Measurements from ENCODE around the gene FGF6.
"Not testable (repeated sequence)": the region's sequence is repeated elsewhere in the genome, so short reads cannot be mapped to it uniquely, and the experiment has no call there.

The FGF6 gene

DNA sequence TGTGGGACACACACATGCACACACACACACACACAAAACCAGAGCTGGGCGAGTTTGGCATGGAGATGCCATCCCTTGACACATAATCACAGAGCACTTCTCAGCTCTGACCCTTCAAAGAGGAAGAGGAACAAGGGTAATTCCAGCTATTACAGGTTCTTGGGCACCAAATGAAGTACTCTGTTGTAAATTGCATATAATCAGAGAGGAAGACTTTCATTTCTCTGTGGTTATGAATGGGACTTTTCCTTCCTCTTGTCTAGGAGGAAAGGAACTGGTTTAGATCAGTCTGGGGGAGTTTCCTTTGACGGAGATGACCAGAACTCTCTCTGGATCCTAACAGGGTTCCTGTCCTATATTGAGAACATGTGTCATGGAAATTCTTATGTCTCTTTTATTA, 26.4 kb upstream of the FGF6 start:
- no peak overlapping the region for H3K27ac ChIP-seq (ENCODE audit: low read depth, low read length)
- no peaks in the 10 kb centered on the region for H3K4me1 ChIP-seq (ENCODE audit: control insufficient read depth in 5 of 5, insufficient read depth in 5 of 5, low read length in 5 of 5)
- H3K9ac ChIP-seq (ENCODE audit: low read length in 5 of 5) = no peak overlapping the region
- H3K36me3 ChIP-seq (ENCODE audit: control insufficient read depth in 5 of 5, insufficient read depth in 5 of 5, low read length in 5 of 5) = no peaks in the 10 kb centered on the region
- H3K9me3 ChIP-seq (ENCODE audit: control insufficient read depth in 5 of 5, low read length in 5 of 5) = no peaks in the 10 kb centered on the region
- H3K4me3 ChIP-seq (ENCODE audit: low read depth in 1 of 5, low read length in 5 of 5) = no peak overlapping the region
- H3K27me3 ChIP-seq (ENCODE audit: control insufficient read depth in 5 of 5, insufficient read depth in 4 of 5, low read length in 5 of 5) = no peaks in the 10 kb centered on the region

DNA sequence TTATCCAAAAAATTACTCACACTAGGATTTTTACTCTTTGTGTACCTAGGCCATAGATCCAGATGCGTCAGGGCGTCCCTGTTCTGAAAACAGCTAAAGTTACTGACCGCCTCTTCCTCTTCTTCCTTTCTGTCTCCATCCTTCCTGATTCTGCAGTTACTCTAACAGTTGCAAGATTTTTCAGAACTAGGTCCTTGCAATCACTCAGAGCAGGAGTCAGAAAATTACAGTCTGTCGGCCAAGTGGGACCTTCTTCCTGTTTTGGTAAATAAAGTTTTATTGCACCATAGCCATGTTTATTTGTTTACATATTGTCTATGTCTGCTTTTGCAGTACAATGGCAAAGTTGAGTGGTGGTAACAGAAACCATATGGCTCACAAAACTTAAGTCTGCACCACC, 25.6 kb upstream of the FGF6 start:
- H3K4me3 ChIP-seq (ENCODE audit: low read depth in 1 of 5, low read length in 5 of 5) = no peak overlapping the region
- no peaks in the 10 kb centered on the region for H3K27me3 ChIP-seq (ENCODE audit: control insufficient read depth in 5 of 5, insufficient read depth in 4 of 5, low read length in 5 of 5)
- H3K27ac ChIP-seq (ENCODE audit: low read depth, low read length) = no peak overlapping the region
- no peaks in the 10 kb centered on the region for H3K4me1 ChIP-seq (ENCODE audit: control insufficient read depth in 5 of 5, insufficient read depth in 5 of 5, low read length in 5 of 5)
- no peak overlapping the region for H3K9ac ChIP-seq (ENCODE audit: low read length in 5 of 5)
- no peaks in the 10 kb centered on the region for H3K9me3 ChIP-seq (ENCODE audit: control insufficient read depth in 5 of 5, low read length in 5 of 5)
- no peaks in the 10 kb centered on the region for H3K36me3 ChIP-seq (ENCODE audit: control insufficient read depth in 5 of 5, insufficient read depth in 5 of 5, low read length in 5 of 5)

DNA sequence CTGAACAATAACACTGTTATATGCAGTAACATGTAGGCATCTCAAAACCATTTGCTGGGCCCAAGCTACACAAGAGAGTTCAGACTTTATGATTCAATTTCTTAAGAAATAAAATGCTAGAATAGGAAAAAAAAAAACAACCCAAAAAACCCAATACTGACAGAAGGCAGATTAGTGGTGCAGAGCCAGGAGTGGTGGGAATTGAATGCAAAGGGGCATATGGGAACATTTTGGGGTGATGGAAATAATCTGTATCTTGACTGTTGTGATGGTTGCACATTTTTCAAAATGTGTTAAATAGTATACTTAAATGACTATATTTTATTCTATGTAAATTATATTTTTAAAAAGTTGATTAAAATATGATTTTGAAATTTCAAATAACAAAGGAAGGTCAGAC, 23.4 kb upstream of the FGF6 start:
- no peaks in the 10 kb centered on the region for H3K27me3 ChIP-seq (ENCODE audit: control insufficient read depth in 5 of 5, insufficient read depth in 4 of 5, low read length in 5 of 5)
- H3K4me1 ChIP-seq (ENCODE audit: control insufficient read depth in 5 of 5, insufficient read depth in 5 of 5, low read length in 5 of 5) = no peaks in the 10 kb centered on the region
- no peak overlapping the region for H3K9ac ChIP-seq (ENCODE audit: low read length in 5 of 5)
- H3K9me3 ChIP-seq (ENCODE audit: control insufficient read depth in 5 of 5, low read length in 5 of 5) = no peaks in the 10 kb centered on the region
- H3K27ac ChIP-seq (ENCODE audit: low read depth, low read length) = no peak overlapping the region
- H3K4me3 ChIP-seq (ENCODE audit: low read depth in 1 of 5, low read length in 5 of 5) = no peak overlapping the region
- no peaks in the 10 kb centered on the region for H3K36me3 ChIP-seq (ENCODE audit: control insufficient read depth in 5 of 5, insufficient read depth in 5 of 5, low read length in 5 of 5)

DNA sequence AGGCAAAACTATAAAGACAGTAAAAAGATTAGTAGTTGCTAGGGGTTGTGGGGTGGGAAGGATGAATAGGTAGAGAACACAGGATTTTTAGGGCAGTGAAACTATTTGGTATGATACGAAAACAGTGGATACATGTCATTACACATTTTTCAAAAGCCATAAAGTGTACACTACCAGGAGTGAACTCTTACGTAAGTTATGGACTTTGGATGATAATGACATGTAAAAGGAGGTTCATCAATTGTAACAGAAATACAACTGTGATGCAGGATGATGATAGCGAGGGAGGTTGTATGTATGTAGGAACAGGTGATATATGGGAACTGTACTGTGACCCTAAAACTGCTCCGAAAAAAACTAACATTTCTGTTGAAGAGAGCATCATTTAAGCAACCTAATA, 15.1 kb upstream of the FGF6 start:
- no peak overlapping the region for H3K27ac ChIP-seq (ENCODE audit: low read depth, low read length)
- no peaks in the 10 kb centered on the region for H3K27me3 ChIP-seq (ENCODE audit: control insufficient read depth in 5 of 5, insufficient read depth in 4 of 5, low read length in 5 of 5)
- H3K9ac ChIP-seq (ENCODE audit: low read length in 5 of 5) = no peak overlapping the region
- H3K4me3 ChIP-seq (ENCODE audit: low read depth in 1 of 5, low read length in 5 of 5) = no peak overlapping the region
- H3K36me3 ChIP-seq (ENCODE audit: control insufficient read depth in 5 of 5, insufficient read depth in 5 of 5, low read length in 5 of 5) = no peaks in the 10 kb centered on the region
- H3K4me1 ChIP-seq (ENCODE audit: control insufficient read depth in 5 of 5, insufficient read depth in 5 of 5, low read length in 5 of 5) = no peaks in the 10 kb centered on the region
- no peaks in the 10 kb centered on the region for H3K9me3 ChIP-seq (ENCODE audit: control insufficient read depth in 5 of 5, low read length in 5 of 5)

DNA sequence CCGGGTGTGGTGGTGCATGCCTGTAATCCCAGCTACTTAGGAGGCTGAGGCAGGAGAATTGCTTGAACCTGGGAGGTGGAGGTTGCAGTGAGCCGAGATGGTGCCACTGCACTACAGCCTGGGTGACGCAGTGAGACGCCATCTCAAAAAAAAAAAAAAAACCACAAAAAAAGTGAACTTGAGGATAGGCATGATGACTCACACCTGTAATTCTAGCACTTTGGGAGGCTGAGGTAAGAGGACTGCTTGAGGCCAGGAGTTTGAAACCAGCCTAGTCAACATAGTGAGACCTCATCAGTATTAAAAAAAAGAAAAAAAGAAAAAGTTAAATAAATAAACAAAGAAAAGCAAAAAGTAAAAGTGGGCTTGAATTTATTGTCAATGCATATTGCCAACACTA, 10.2 kb upstream of the FGF6 start:
- not testable (repeated sequence) for H3K27ac ChIP-seq (ENCODE audit: low read depth, low read length); H3K27me3 ChIP-seq (ENCODE audit: control insufficient read depth in 5 of 5, insufficient read depth in 4 of 5, low read length in 5 of 5); H3K4me1 ChIP-seq (ENCODE audit: control insufficient read depth in 5 of 5, insufficient read depth in 5 of 5, low read length in 5 of 5); H3K4me3 ChIP-seq (ENCODE audit: low read depth in 1 of 5, low read length in 5 of 5); H3K9ac ChIP-seq (ENCODE audit: low read length in 5 of 5); H3K9me3 ChIP-seq (ENCODE audit: control insufficient read depth in 5 of 5, low read length in 5 of 5); H3K36me3 ChIP-seq (ENCODE audit: control insufficient read depth in 5 of 5, insufficient read depth in 5 of 5, low read length in 5 of 5)

DNA sequence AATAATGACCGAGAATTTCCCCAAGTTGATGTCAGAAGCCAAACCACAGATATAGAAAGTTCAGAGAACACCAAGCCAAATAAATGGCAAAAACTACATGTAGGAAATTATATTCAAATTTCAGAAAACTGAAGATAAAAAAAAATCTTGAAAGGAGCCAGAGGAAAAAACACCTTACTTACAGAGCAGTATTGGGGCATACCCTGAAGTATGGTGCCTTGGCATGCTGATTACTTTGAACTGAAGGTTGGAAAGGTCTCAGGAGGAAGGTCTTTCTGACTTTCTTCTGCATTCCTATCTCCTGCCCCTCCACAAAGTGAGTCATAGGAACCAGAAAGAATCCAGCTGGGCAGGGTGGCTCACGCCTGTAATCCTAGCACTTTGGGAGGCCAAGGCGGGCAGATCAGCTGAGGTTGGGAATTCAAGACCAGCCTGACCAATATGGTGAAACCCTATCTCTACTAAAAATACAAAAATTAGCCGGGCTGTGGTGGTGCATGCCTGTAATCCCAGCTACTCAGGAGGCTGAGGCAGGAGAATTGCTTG, 8.8 kb upstream of the FGF6 start:
- Histone ChIP-seq H3K4me3 (ENCODE audit: low read depth in 1 of 5, low read length in 5 of 5) (no peak overlapping the region), H3K9me3 (ENCODE audit: control insufficient read depth in 5 of 5, low read length in 5 of 5) (no peaks in the 10 kb centered on the region), H3K36me3 (ENCODE audit: control insufficient read depth in 5 of 5, insufficient read depth in 5 of 5, low read length in 5 of 5) (no peaks in the 10 kb centered on the region), H3K27ac (ENCODE audit: low read depth, low read length) (no peak overlapping the region), H3K4me1 (ENCODE audit: control insufficient read depth in 5 of 5, insufficient read depth in 5 of 5, low read length in 5 of 5) (no peaks in the 10 kb centered on the region), H3K27me3 (ENCODE audit: control insufficient read depth in 5 of 5, insufficient read depth in 4 of 5, low read length in 5 of 5) (peaks cover 0 to 12% (median 0%) of the 10 kb centered on the region in 5 donors), H3K9ac (ENCODE audit: low read length in 5 of 5) (no peak overlapping the region)

DNA sequence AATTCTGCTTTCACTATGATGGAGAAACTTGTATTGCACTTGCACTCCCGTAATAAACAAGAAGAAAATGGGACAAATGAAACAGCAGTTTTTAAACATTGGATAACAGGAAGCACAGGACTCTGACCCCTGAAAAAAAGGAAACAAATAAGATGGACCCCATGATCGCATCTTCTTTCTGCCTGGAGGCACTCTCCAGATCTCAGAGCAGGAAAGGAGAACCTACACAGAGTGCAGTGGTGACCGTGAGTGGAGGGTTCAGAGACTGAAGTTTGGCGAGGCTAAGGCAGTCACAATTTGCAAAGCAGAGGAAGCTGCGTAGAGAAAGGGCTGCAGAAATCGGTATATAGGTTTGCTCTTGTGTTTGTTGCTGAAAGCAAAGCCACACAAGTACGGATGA, 6.1 kb upstream of the FGF6 start:
- H3K9ac ChIP-seq (ENCODE audit: low read length in 5 of 5) = no peak overlapping the region
- no peak overlapping the region for H3K4me3 ChIP-seq (ENCODE audit: low read depth in 1 of 5, low read length in 5 of 5)
- H3K27ac ChIP-seq (ENCODE audit: low read depth, low read length) = no peak overlapping the region
- H3K9me3 ChIP-seq (ENCODE audit: control insufficient read depth in 5 of 5, low read length in 5 of 5) = no peaks in the 10 kb centered on the region
- H3K36me3 ChIP-seq (ENCODE audit: control insufficient read depth in 5 of 5, insufficient read depth in 5 of 5, low read length in 5 of 5) = no peaks in the 10 kb centered on the region
- peaks cover 0 to 15% (median 6%) of the 10 kb centered on the region in 5 donors for H3K27me3 ChIP-seq (ENCODE audit: control insufficient read depth in 5 of 5, insufficient read depth in 4 of 5, low read length in 5 of 5)
- no peaks in the 10 kb centered on the region for H3K4me1 ChIP-seq (ENCODE audit: control insufficient read depth in 5 of 5, insufficient read depth in 5 of 5, low read length in 5 of 5)

DNA sequence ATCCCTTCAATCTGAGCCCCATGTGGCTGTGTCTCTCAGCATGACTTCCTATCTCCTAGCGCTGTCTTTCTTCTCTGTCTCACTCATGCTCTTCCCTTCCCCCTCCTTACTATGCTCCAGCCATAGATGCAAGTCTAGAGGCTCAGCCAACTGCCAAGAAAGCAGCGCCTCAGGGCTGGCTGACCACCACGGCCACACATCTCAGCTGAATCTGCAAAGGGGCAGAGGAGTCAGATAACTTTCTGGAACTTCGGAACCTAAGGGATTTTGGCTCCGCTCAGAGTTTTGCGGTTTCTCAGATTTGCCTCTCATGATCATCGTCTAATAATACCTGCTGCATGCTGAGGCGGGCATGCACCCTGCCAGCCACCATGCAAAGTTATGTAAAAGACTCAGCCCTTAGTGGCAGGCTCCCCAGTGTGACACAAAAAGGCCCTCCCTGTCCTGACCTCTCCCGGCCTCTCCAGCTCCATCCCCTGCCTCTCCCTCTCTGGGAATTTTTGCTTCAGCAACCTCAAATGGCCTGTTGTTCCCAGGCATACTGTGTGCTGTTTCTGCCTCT, 5.0 kb upstream of the FGF6 start:
- no peak overlapping the region for H3K4me3 ChIP-seq (ENCODE audit: low read depth in 1 of 5, low read length in 5 of 5)
- H3K9me3 ChIP-seq (ENCODE audit: control insufficient read depth in 5 of 5, low read length in 5 of 5) = no peaks in the 10 kb centered on the region
- no peaks in the 10 kb centered on the region for H3K36me3 ChIP-seq (ENCODE audit: control insufficient read depth in 5 of 5, insufficient read depth in 5 of 5, low read length in 5 of 5)
- H3K27ac ChIP-seq (ENCODE audit: low read depth, low read length) = no peak overlapping the region
- H3K27me3 ChIP-seq (ENCODE audit: control insufficient read depth in 5 of 5, insufficient read depth in 4 of 5, low read length in 5 of 5) = peaks cover 0 to 15% (median 6%) of the 10 kb centered on the region in 5 donors
- H3K4me1 ChIP-seq (ENCODE audit: control insufficient read depth in 5 of 5, insufficient read depth in 5 of 5, low read length in 5 of 5) = no peaks in the 10 kb centered on the region
- H3K9ac ChIP-seq (ENCODE audit: low read length in 5 of 5) = no peak overlapping the region

DNA sequence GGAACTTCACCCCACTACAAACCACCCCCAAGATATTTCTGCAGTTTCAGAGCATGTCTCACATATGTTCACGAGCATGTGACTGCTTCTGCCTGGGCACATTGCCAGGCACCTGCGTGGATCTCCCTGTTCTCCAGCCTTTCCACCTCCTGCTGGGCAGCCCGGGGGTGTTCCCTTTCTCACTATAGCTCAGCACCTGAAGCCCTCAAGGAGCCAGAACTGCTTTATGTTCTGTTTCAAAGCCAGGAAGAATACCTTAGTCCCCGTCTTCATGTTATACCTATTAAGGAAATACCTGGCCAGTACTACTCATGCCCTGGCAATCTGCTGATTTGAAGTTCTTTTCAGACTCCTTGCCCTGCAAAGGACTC, 4.2 kb upstream of the FGF6 start:
- Histone ChIP-seq H3K27ac (ENCODE audit: low read depth, low read length) (no peak overlapping the region), H3K4me1 (ENCODE audit: control insufficient read depth in 5 of 5, insufficient read depth in 5 of 5, low read length in 5 of 5) (no peaks in the 10 kb centered on the region), H3K36me3 (ENCODE audit: control insufficient read depth in 5 of 5, insufficient read depth in 5 of 5, low read length in 5 of 5) (no peaks in the 10 kb centered on the region), H3K9me3 (ENCODE audit: control insufficient read depth in 5 of 5, low read length in 5 of 5) (no peaks in the 10 kb centered on the region), H3K27me3 (ENCODE audit: control insufficient read depth in 5 of 5, insufficient read depth in 4 of 5, low read length in 5 of 5) (peaks cover 0 to 19% (median 6%) of the 10 kb centered on the region in 5 donors), H3K4me3 (ENCODE audit: low read depth in 1 of 5, low read length in 5 of 5) (no peak overlapping the region), H3K9ac (ENCODE audit: low read length in 5 of 5) (no peak overlapping the region)

DNA sequence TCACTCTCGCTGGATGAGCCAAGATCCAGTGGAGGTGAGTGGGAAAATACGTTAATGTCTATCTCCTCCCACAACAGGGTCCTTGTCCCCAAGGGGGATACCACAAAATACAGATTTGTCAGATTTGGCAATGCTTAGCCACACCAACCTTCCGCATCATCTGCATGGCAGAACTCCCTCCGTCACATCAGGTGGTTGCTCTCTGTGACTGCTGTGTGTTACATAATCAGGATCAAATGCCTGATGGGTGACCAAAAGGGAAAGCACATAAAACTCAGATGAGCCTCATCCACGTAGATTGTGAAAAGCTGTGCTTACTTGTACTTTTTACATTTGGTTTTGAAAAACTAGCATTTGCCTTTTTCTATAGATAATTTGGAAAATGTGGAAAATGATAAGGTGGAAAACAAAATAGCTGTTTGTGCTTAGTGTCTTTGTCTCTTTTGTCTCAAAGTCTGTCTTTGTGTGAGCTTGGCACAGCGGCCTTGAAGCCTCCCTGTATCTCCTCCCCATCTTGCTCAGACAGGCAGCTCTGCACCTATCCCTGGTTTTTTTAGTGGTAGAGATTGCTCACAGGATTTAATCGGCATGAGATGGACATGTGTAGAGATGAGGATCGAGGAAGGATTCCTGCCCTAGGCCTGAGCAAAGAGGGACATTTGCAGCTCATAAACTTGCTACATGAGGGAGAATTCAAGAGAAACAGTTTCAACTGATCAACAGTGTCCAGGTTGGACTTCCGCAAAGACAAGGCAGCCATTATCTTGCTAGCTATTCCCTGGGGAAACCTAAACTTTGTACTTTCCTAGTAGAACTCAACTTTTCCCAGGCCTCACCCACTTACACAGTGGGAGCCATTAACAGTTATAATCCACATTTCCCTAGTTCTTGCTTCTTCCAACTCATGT, 3.6 kb upstream of the FGF6 start:
- Histone ChIP-seq H3K36me3 (ENCODE audit: control insufficient read depth in 5 of 5, insufficient read depth in 5 of 5, low read length in 5 of 5) (no peaks in the 10 kb centered on the region), H3K4me3 (ENCODE audit: low read depth in 1 of 5, low read length in 5 of 5) (no peak overlapping the region), H3K4me1 (ENCODE audit: control insufficient read depth in 5 of 5, insufficient read depth in 5 of 5, low read length in 5 of 5) (no peaks in the 10 kb centered on the region), H3K27ac (ENCODE audit: low read depth, low read length) (no peak overlapping the region), H3K9me3 (ENCODE audit: control insufficient read depth in 5 of 5, low read length in 5 of 5) (no peaks in the 10 kb centered on the region), H3K27me3 (ENCODE audit: control insufficient read depth in 5 of 5, insufficient read depth in 4 of 5, low read length in 5 of 5) (peaks cover 0 to 19% (median 6%) of the 10 kb centered on the region in 5 donors), H3K9ac (ENCODE audit: low read length in 5 of 5) (no peak overlapping the region)

Data from subcutaneous abdominal adipose tissue (tissue), 5 donors.